ELF-1 (cell line): Measurements from ENCODE around the gene KCND1.

ENCODE experiments used
- DNase-seq: peaks from one replicate; pipeline ENCODE4 v3.0.0-alpha.2; 2016; ENCODE audit warnings: low read depth, low spot score

The KCND1 gene

DNA sequence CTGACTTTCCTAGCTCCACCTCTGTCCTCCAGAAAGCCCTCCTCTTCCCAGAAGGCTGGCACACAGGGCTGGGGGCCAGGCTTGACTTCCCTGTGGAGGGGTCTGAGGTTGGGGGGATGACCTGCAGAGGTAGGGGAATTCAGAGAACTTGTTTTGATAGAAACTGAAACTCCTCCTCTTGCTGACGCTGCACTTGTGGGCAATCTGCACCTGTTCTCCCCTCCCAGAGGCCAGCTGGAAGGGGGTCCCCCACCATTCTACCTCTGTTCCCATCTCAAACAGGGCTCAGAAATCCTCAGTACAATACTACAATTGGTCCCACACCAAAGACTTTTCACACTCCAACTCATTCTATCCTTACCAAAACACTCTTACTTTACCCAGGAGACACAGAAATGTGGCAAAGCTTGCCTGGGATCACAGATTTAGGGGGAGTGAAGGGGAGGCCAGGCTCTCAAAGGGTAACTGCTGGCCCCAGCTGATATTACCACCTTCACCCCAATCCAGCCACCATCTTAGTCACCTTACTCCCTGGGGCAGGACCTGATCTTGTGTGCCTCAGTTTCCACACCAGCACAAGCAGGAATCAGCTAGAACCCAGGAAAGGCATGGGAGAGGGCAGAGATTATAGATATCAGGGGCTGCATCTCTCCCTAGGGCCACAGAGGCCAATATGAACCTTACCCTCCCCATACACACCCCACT is 32.8 kb downstream of the KCND1 start:
- no peak for DNase-seq

DNA sequence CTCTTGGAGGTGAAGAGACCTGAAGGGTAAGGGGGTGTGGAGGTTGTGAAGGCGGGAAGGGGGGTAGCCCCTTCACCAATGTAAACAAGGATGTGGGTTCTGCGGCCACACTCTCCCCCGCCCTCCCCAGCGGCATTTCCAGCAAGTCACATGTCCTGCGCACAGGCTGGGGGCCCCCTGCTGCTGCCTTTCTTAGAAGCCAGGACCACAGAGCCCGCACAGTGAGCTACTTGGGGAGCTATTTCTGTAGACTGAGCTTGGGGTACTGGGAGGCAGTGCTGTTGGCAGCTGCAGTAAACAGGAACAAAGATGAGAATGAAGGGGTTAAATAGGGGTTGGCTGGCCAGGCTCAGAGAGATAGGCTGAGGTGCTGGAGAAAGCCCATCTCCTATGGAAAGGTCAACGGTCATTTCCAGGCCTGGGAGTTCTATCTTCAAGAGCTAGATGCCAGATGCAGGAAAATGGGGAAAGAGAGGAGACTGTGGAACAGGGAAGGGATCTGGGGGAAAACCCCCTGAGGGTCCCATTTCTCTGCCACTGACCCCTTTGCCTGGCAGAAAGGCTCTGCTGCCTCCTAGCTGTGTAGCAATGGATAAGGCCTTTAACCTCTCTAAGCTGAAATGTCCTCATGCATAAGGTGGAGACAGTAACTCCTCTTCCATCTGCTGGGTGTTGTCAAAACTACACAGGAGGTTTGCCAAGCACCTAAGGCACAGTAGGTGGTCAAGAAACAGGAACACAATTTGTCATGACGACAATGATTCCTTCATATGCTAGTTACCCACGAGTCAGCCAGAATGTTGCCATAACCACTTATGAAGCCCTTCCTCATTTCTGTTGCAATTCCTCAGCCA is 34.4 kb downstream of the KCND1 start:
- peak; percentile 61 for DNase-seq

DNA sequence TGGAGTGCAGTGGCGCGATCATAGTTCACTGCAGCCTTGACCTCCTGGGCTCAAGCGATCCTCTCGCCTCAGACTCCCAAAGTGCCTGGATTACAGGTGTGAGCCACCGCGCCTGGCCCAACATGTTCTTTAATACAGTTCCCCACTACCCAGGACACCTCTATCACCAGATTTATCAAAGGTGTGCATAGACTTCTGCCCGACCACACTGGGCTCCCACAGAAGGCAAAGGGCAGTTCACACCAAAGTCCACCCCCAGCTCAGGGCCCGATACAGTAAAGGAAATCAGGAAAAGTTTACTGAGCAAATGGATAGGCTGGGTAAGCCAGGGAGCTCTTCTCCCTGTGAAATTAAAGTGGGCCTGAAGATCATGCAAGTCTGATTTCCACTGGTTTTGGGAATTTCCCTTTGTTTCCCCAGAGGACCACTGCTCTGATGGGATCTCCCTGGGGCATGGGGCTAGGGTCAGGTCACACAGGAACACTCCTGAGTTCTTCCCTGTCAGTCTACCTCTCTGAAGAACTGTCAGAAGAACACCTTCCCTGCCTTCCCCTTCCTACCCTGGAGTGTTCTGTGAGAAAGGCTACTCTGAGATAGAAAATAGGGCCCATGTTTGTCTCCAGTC is 35.1 kb downstream of the KCND1 start:
- DNase-seq, result no peak

DNA sequence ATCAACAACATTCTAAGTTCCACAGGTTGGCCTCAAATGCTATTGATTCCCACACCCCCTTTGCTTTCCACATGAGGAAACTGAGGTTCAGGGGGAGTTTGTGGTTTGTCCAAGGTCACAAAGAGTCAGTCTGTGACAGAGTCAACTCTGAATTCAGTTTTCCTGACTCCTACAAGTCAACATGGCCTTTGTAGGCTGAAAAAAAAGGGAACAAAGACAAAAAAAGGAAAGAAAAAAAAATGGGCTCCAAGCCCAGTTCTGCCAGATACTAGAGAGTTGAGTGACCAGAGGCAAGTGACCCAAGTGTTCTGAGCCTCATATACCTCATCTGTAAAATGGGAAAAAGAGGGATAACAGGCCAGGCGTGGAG is 36.4 kb downstream of the KCND1 start:
- DNase-seq, result no peak

DNA sequence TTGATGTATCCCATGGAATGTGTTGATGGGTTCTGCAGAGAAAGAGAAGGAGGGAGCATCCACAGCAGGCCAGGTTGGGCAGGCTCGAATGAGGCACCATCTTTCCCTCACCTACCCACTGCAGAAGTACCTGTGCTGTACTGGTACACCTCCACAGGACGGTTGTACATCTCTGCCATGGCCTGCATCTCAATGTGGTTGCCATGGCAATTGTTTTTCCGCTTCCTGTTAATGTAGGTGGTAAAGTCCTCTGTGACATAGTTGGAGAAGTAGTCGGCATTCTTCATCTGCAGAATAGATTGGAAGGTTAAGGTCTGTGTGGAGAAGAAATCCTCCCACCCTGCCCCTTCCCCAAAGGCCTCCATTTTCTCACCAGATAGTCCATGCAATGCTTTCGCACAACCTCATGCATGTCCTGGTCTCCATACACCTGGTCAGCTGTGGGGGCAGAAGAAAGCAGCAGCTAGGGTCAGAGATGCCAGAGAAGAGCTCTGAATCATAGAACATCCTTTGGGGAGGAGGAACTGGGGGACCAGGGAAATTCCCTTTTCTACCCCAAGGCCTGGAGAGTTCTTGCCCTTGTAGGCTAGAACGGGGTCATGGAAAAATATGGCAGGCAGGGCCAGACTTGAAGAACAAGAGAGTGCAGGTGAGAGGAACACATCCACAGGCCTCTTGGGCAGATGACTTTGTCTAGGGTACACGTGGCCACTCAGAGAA is 36.9 kb downstream of the KCND1 start:
- DNase-seq, result no peak

DNA sequence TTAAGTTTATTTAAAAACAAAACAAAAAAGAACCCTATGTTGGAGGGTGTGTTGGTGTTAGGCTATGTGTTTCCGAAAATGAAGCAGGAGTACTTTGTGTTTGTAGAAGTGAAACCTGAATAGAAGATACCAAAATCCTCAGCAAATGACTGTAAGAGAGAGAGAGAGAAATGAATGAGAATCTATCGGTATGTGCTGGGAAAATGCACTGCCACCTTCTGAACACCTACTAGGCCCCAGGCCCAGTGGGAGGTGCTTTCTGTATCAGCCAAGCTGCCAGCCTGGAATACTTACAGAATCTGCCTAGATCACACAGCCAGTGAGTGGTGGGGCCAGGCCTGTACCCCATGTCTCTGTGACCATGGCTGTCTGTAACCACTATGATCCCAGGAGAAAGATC is 37.9 kb downstream of the KCND1 start:
- DNase-seq, result no peak

DNA sequence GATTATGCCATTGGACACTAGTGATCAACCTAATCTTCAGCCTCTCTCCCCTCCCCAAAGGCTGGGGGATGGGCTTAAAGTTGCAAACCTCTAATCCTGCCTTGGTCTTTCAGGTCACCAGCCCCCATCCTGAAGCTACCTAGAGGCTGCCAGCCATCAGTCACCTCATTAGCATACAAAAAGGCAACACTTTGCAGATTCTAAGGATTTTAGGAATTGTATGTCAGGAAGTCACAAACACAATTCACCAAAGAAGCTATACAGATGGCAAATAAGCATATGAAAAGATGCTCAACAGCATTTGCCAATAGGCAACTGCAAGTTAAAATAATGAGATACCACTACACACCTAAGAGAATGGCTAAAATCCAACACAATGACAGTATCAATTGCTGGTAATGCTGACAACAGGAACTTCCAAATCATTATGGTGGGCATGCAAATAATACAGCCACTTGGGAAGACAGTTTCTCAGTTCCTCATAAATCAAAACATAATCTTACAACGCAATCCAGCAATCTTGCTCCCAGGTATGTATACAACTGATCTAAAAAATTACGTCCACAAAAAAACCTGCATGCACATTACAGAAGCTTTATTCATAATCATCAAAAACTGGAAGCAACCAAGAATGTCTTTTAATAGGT is 43.8 kb downstream of the KCND1 start:
- peak; percentile 73 for DNase-seq

DNA sequence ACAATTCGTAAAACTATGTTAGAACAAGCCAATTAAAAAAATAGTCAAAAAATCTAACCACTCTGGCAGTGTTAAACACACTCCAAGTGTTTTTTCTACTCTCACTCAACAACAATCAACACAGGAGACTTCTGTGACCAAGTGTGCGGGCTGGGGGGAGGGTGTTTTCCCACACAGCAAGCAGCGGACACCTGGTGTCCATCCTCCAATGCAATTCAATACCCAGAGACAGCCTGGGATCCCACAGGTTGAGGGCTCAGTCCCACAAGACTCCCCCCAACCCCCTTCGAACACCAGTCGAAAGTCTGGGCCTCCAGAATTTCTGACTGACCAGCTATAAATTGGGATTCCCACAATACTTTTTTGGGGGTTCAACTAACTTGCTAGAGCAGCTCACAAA is 44.5 kb downstream of the KCND1 start:
- peak; percentile 34 for DNase-seq

DNA sequence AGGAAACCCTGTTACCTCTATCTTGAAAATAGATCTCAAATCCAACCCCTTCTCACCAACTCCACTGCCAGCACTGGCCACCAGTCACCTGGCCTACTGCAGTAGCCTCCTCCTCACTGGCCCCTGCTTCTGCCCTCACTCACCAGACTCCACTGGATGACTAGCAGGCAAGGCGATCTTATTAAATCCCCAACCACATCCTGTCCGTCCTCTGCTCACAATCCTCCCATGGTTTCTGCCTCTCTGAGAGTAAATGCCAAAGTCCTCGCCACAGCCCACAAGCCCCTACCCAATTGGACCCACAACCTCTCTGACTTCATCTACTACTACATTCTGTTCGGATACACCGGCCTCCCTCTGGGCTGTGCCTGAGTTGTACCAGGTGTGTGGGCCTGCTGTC is 47.4 kb downstream of the KCND1 start:
- no peak for DNase-seq

DNA sequence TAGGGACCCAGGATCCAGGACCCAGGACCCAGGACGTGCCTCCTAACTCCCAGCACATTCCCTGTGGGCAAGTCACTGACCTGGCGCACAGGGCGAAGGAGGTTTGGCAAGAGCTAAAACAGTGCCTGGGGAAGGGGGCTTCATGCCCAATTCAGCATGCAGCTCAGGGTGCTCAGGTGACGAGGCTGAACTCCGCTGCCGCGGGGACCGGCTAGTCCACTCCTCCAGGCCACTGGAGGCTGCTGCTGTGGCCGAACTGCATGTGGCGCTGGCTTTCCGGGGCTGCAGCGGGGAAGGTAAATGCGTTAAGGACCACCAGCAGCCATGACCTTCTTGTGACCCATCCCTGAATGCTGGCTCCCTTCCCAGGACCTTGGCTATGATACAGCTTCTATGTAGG is 47.9 kb downstream of the KCND1 start:
- DNase-seq, result no peak

DNA sequence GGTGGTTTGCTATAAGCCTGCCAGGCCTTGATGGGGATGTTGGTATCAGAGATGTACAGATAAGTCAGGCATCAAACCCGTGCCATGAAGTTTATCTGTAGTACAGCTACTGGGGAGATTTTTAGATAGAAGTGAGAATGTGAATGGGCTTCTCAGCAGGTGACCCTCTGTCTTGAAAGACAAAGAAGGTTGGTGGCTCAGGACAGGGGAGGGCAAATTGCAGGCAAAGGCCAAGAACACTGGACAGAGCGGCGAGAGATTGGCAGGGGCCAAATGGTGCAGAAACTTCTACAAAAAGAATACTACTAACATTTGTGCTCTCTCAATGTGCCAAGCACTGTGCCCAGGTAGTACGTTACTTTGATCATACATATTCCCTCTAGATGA is 50.9 kb downstream of the KCND1 start:
- no peak for DNase-seq

DNA sequence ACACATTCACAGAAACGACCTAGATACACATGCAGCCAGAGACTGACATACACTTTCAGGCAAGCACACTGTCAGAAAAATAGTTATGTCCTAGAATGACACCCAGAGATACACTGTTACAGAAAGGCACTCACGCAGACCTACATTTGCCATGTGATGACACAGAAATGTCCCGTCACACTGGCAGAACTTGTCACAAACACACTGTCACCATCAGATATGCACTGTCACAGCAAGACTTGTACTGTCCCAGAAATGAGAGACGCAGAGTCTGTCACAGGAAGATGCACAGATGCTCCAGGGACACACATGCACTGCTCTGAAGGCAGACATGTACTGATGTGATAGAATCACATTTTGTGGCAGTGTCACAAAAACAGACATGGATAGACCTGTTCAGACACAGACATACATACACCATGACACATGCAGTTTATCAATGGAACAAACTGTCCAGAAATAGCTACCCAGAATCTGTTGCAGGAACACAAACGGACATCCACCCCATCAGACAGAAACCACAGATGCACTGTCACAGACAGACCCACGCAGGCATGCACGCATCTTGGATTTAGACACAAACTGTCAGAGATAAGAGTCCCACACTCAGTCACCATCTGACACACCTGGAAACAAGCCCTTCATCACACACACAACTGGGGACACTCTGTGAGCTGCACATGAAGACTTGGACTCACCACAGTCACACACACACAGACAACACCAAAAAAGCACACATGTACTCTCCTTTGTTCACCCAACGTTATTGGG is 51.5 kb downstream of the KCND1 start:
- DNase-seq, result no peak

DNA sequence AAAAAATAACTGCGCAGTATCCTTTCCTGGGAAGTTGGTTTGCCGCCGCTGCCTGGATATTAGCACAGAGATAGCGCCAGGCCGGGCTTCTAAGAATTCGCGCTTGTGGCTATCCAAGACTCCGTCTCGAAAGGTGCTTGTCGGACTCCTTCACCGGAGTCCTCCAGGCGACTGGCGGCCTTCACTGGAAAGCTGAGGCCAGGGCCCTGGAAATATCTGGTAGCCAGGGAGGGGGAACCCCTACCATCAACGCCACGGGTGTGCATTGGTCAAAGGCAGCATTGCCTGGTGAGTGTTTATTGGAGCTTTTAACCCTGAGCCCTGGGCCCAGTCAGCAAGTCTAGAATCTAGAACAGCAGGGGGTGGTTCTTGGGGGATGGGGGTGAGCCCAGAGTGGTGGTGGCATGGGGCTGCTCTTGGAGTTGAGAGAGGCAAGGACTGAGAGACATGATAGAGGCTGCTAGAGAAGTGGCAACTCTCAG is 52.2 kb downstream of the KCND1 start:
- no peak for DNase-seq

DNA sequence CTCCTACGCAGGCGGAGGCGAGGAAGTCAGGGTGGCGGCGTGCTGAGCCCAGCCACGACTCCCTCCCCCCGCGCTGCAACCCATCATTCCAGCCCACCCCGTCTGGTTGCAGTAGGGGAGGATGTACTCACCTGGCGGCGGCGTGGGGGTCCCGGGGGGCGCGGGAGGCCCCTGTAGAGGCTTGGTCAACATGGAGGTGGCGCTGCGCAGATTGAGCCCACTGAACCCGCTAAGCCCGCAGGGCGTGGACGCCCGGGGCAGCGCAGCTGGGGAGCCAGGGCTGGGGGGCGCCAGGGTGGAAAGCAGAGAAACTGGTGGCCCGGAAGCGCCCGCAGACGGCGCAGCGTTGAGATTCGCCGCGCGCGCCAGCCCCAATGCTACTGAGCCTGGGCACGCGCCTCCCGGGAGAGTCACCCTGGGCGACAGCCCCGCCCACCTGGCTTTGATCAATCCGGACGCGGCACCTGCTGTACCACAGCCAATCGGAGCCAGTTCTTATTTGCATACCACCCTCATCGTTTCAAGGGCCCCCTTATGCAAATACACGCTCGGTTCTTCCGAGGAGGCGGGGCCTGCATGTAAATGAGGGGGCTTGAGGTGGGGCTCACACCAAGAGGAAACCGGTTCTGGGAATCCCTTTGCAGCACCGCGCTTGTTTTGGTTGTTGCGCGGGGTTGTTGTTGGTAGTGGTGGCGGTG is 52.9 kb downstream of the KCND1 start, which contains the start of gene PIM2:
Gene PIM2 (minus strand): TSS at position 382 of the 698 bp plus-strand sequence. CDS start 190 bp downstream, at position 192.
- peak; percentile 99 for DNase-seq

DNA sequence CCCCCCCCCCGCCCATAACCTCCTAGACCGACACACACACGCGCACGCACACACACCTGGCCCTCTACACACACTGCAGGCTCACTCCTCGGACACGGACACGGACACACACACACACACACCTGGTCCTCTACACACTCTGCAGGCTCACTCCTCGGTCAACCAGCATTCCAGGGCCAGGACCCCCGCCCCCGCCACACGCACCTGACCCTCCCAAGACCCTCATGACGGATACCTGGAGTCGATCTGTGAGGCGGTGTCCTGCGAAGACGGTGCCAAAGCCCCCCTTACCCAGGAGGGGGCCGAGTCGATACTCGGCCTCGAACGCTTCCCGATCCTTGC is 53.4 kb downstream of the KCND1 start:
- DNase-seq, result no peak

DNA sequence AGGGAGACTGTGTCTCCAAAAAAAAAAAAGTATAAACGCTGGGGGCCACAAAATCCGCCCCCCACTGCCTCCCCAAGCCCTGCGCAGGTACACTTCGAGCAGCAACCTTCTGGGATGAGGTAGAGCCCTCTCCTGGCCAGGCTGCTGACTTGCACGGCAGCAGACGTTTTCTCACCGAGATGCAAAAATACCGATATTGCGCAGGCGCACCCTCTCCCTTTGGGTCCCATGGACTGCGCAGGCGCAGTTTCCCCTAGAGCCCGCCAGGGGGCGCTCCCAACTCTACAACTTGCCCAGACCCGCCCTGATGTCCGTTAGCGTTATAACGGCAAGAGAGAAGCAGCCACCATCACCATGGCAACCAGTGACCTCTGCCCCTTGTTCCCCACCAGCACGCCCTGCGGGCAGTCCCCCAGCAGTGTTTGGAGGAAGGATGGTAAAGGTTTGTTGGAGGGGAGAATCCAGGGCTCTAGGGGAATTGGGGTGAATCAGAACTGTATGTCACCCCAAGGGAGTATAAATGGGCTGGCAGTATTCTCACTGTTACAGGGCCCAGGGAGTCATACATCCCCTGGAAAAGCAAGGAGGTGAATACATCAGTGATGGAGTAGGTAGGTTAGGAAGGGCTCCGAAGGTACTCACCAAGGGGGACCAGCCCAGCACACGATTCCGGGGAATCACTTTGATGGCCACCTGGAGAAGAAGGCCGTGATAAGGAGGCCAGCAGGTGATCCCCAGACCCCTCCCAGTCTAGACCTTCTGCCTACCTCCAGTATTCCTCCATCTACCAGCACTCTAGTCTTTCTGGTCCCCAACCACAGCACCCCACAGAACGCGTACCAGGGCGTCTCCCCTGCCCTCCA is 54.3 kb downstream of the KCND1 start:
- DNase-seq, result peak; percentile 100

DNA sequence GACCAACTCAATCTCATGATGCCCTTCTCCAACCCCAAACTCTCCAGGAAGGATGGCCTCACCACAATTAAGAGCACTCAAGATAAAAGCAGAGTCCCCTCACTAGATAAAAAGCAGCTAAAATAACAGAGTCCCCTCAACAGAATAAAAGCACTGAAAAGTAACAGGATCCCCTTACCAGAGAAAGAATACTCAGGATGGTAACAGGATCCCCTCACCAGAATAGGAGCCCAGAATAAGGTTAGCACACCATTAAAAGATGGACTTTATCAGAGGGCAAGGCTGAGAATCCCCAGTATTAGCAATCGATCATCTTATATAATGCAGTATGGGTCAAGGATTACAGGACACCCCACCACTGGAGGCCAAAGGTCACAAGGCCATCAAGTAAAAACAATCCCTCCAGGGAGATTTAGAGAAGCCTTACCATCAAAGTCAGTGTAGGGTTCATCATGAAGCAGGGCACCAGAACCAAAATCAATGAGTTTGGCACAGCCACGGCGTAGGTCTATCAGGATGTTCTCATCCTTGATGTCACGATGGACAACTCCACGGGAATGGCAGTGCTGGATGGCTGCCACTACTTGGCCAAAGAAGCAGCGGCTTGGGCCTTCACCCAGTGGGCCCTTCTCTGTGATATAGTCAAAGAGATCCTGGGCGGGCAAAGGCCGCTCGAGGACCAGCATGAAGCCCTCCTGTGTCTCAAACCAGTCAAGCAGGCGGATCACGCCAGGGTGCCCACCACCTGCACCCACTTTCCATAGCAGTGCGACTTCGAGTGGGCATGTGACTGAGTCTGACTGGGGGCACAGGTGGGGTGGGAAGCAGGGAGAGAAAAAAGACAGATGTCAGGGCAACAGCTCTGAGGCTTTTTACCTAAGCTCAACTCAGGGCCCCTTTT is 56.8 kb downstream of the KCND1 start:
- no peak for DNase-seq
